Activated CD8-positive, alpha-beta T cell treated with anti-CD3 and anti-CD28 coated beads for 36 hours (primary cell): Measurements from ENCODE around the gene S100A5. TPM values are rescaled to one million over a fixed set of nuclear protein-coding genes. Genes with fewer than 3 reads are reported as not detected.

ENCODE experiments used
- ATAC-seq: fragments of 200-7000 bp; cut with Tn5 transposase; one replicate; pipeline ENCODE4 v1.10.0; 2021; ENCODE audit warnings: mild to moderate bottlenecking, moderate library complexity
- CTCF ChIA-PET: fragments of 350-600 bp; sonication (Branson Sonifier 250); formaldehyde crosslinking; loops from one replicate; lab custom pipeline; 2021; ENCODE audit warnings: antibody characterized with exemption; lab: Charles Lee
- POLR2A ChIA-PET: fragments of 350-600 bp; sonication (Branson Sonifier 250); formaldehyde crosslinking; loops from one replicate; lab custom pipeline; 2021; ENCODE audit warnings: antibody characterized with exemption; lab: Charles Lee
- DNase-seq: peaks from one replicate; pipeline ENCODE4 v3.0.0-alpha.2; 2020
- H3K27ac Mint-ChIP-seq: one replicate; pipeline ENCODE4 v1.8.0; 2021; ENCODE audit warnings: mild to moderate bottlenecking, mixed read lengths
- H3K27me3 Mint-ChIP-seq: one replicate; pipeline ENCODE4 v1.8.0; 2021; ENCODE audit warnings: mixed read lengths
- H3K36me3 Mint-ChIP-seq: one replicate; pipeline ENCODE4 v1.8.0; 2021; ENCODE audit warnings: low read depth, mixed read lengths
- H3K4me1 Mint-ChIP-seq: one replicate; pipeline ENCODE4 v1.8.0; 2021; ENCODE audit warnings: low read depth, mixed read lengths
- H3K4me3 Mint-ChIP-seq: one replicate; pipeline ENCODE4 v1.8.0; 2021; ENCODE audit warnings: mild to moderate bottlenecking, moderate library complexity, mixed read lengths
- H3K9me3 Mint-ChIP-seq: one replicate; pipeline ENCODE4 v1.8.0; 2021; ENCODE audit warnings: mixed read lengths
- CTCF ChIP-seq: fragments of 200-600 bp; IDR thresholded peaks from one replicate; pipeline ENCODE4 v1.8.0; 2022; ENCODE audit warnings: antibody characterized with exemption, mild to moderate bottlenecking
- intact Hi-C: fragments of 100-400 bp; cut with micrococcal nuclease; formaldehyde crosslinking; loops from one replicate; pipeline ENCODE4 v1.10.0; 2022
- total RNA-seq, 2 experiments: library from RNA; stranded (reverse); gene quantifications; one replicate each; pipeline ENCODE4 v1.2.3, GENCODE V29; 2021

Gene S100A5
- total RNA-seq, 2 experiments from 2014 or later: 1.1 to 1.2 TPM

DNA sequence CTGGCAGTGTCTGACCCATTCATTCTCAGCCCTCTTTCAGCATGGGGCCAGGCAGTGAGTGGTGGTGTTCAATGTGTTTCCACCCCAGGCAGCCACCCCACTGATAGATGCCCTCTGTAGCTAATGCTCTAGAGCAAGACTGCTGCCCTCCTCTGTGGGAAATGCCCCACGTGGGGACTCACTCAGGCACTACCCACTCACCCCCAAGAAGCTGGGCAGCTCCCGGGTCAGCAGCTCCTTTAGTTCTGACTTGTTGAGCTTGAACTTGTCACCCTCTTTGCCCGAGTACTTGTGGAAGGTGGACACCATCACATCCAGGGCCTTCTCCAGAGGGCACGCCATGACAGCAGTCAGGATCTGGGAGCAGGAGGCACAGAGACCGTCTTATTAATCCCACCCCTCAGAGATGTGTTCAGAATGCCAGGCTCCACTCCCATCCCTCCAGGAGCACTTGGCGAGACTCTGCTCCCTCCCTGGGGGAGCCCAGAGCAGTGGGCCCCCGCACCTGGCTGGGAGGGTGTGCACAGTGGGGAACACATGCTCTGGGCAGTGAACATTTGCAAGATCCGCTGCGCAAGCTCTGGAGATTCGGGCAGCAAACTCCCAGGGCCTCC, 3.8 kb upstream of the S100A5 start:
- intact Hi-C loops: no loop called here
- Mint-ChIP-seq H3K36me3 (peaks cover 23% of the 10 kb centered on the region), H3K27me3 (no peaks in the 10 kb centered on the region), H3K27ac (peak overlapping the region; percentile 99), H3K9me3 (no peaks in the 10 kb centered on the region), H3K4me3 (peak overlapping the region; percentile 90), H3K4me1 (peaks cover 75% of the 10 kb centered on the region)
- POLR2A ChIA-PET: interaction anchor here (0.7 to 6.6 kb wide), 13 partner anchors 9 to 117 kb away, joined by 3 to 97 read pairs (median 4); partner anchors contain the start of genes CHTOP and S100A6
- no peak for TF ChIP-seq CTCF
- no peak for ATAC-seq
- CTCF ChIA-PET: interaction anchor here (0.8 to 4.4 kb wide), 12 partner anchors 9 to 179 kb away, joined by 3 to 49 read pairs (median 8); partner anchors contain the start of genes CHTOP and S100A6
- DNase-seq: no peak

DNA sequence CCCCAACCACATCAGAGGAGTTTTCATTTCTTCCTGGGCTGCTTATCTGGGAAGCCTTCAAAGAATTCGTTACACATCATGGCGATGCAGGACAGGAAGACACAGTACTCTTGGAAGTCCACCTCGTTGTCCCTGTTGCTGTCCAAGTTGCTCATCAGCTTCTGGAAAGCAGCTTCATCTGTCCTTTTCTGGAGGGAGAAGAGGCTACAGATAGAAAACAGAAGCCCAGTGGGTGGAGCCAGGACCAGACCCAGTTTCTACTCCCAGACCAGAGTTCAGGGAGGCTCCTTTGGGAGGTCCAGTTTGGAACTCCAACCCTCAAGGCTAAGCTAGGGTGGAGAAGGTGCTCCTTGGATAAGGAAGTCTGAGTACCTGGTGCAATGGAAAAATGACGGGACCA, 3.0 kb upstream of the S100A5 start:
- DNase-seq (no peak), ATAC-seq (no peak)
- ChIA-PET CTCF (interaction anchor here (1.5 to 4.4 kb wide), 7 partner anchors 8 to 179 kb away, joined by 3 to 49 read pairs (median 21); partner anchors contain the start of genes CHTOP and S100A6), POLR2A (interaction anchor here (1.3 to 6.6 kb wide), 5 partner anchors 10 to 118 kb away, joined by 4 to 97 read pairs (median 4); partner anchors contain the start of genes CHTOP and S100A6)
- Mint-ChIP-seq H3K4me3 (peak overlapping the region; percentile 90), H3K4me1 (peaks cover 77% of the 10 kb centered on the region), H3K9me3 (no peaks in the 10 kb centered on the region), H3K27ac (peak overlapping the region; percentile 99), H3K27me3 (no peaks in the 10 kb centered on the region), H3K36me3 (peaks cover 23% of the 10 kb centered on the region)
- TF ChIP-seq CTCF: no peak
- intact Hi-C loops: no loop called here

- peaks cover 80% of the 10 kb centered on the region for H3K4me1 Mint-ChIP-seq
- peak overlapping the region; percentile 90 for H3K4me3 Mint-ChIP-seq
- no peak for TF ChIP-seq CTCF
- H3K9me3 Mint-ChIP-seq: no peaks in the 10 kb centered on the region
- peaks cover 23% of the 10 kb centered on the region for H3K36me3 Mint-ChIP-seq
- DNase-seq (no peak), ATAC-seq (no peak)
- no peaks in the 10 kb centered on the region for H3K27me3 Mint-ChIP-seq
- POLR2A ChIA-PET: interaction anchor here (1.0 to 6.6 kb wide), 4 partner anchors 9 to 95 kb away, joined by 3 to 97 read pairs (median 5); partner anchors contain the start of genes CHTOP and S100A6
- intact Hi-C loops: no loop called here
- H3K27ac Mint-ChIP-seq: peak overlapping the region; percentile 99
- CTCF ChIA-PET: interaction anchor here (1.5 to 4.4 kb wide), 7 partner anchors 8 to 180 kb away, joined by 3 to 49 read pairs (median 21); partner anchors contain the start of genes CHTOP and S100A6
Observed at GRCh38 chr1:153542956-153543711, 2.4 kb upstream of the S100A5 start.

GRCh38 chr1:153541641-153542590, 1.2 kb upstream of the S100A5 start:
- ATAC-seq (no peak), DNase-seq (no peak)
- intact Hi-C loops: no loop called here
- H3K4me1 Mint-ChIP-seq: peaks cover 82% of the 10 kb centered on the region
- no peak overlapping the region for H3K4me3 Mint-ChIP-seq
- ChIA-PET CTCF (interaction anchor here (1.5 to 4.4 kb wide), 8 partner anchors 9 to 31 kb away, joined by 3 to 49 read pairs (median 14); no protein-coding TSS in a partner anchor), POLR2A (interaction anchor here (0.6 to 1.1 kb wide), 5 partner anchors 10 to 424 kb away, joined by 3 read pairs; no protein-coding TSS in a partner anchor)
- H3K27ac Mint-ChIP-seq: peak overlapping the region; percentile 91
- no peak for TF ChIP-seq CTCF
- peaks cover 23% of the 10 kb centered on the region for H3K36me3 Mint-ChIP-seq
- H3K9me3 Mint-ChIP-seq: no peaks in the 10 kb centered on the region
- no peaks in the 10 kb centered on the region for H3K27me3 Mint-ChIP-seq
